Heart right ventricle (tissue), 16 donors: ENCODE results near the gene RHEX. TPM values are rescaled to one million over a fixed set of nuclear protein-coding genes. Genes with fewer than 3 reads are reported as not detected.

ENCODE experiments used
- ATAC-seq, 8 donors: fragments of 200-7000 bp; cut with Tn5 transposase; one replicate each; pipeline ENCODE4 v1.9.1; 2020; ENCODE audit warnings: mild to moderate bottlenecking in 8 of 8, moderate library complexity in 8 of 8, moderate number of reproducible peaks in 1 of 8
- DNase-seq, 2 donors: peaks; one replicate each; pipeline ENCODE4 v3.0.0-alpha.2; 2020
- H3K27ac ChIP-seq, 10 donors: fragments of 200-600 bp; sonication (generic) in 2 of 10; one replicate each; pipeline versions ENCODE4 v1.5.0 to v1.8.0; 2020 to 2022; ENCODE audit warnings: mild to moderate bottlenecking in 3 of 10
- H3K27me3 ChIP-seq, 7 donors: fragments of 200-600 bp; one replicate each; pipeline ENCODE4 v1.8.0; 2021 to 2022; ENCODE audit warnings: mild to moderate bottlenecking in 2 of 7
- H3K36me3 ChIP-seq, 9 donors: fragments of 200-600 bp; sonication (generic) in 1 of 9; one replicate each; pipeline versions ENCODE4 v1.5.0 to v1.8.0; 2020 to 2022; ENCODE audit warnings: mild to moderate bottlenecking in 2 of 9
- H3K4me1 ChIP-seq, 9 donors: fragments of 200-600 bp; sonication (generic) in 1 of 9; one replicate each; pipeline versions ENCODE4 v1.5.0 to v1.8.0; 2020 to 2022; ENCODE audit warnings: mild to moderate bottlenecking in 4 of 9
- H3K4me3 ChIP-seq, 10 donors: fragments of 200-600 bp; sonication (generic) in 2 of 10; one replicate each; pipeline versions ENCODE4 v1.5.0 to v1.8.0; 2020 to 2022; ENCODE audit warnings: mild to moderate bottlenecking in 7 of 10, moderate library complexity in 2 of 10
- H3K9me3 ChIP-seq, 11 donors: fragments of 200-600 bp in 10 of 11; sonication (generic) in 2 of 11; one replicate each; pipeline versions ENCODE4 v1.5.0 to v1.8.0; 2013 to 2022; ENCODE audit warnings: mild to moderate bottlenecking in 2 of 11, control low read depth in 1 of 11, moderate library complexity in 1 of 11
- CTCF ChIP-seq, 9 donors: fragments of 200-600 bp; sonication (generic) in 2 of 9; IDR thresholded peaks; one replicate each; pipeline versions ENCODE4 v1.5.0 to v1.8.0; 2021 to 2022; ENCODE audit warnings: antibody characterized with exemption in 9 of 9, mild to moderate bottlenecking in 5 of 9, moderate library complexity in 1 of 9
- WGBS, 2 donors: extraction: QIAGEN DNeasy Blood & Tissue Kit; methylation state at CpG; one replicate each; pipeline ENCODE4 v1.1.7; 2013; ENCODE audit warnings: inconsistent platforms in 1 of 2; 5-methylcytosine and 5-hydroxymethylcytosine counted together
- intact Hi-C, 10 donors: fragments of 100-400 bp; cut with DNase I; formaldehyde crosslinking; loops; one replicate each; pipeline versions ENCODE4 v1.11.1 to v1.14.2; 2022
- polyA plus RNA-seq, 2 donors: library from polyadenylated mRNA; stranded (reverse); fragments of 200-250 nt; gene quantifications; one replicate each; pipeline ENCODE4 v1.2.3, GENCODE V29; 2013
- total RNA-seq, 10 donors: library from RNA; stranded (reverse); fragmentation: NEBNext Ultra II Directional in 3 of 10; extraction: Animal tissue kit (Norgen Biotek cat#: 25700) in 3 of 10; gene quantifications; one replicate each; pipeline versions ENCODE4 v1.2.1 to v1.2.4, GENCODE V29; 2021 to 2023
- donor health status: Arrhythmogenic right ventricular cardiomyopathy.
- donor health status: ischemic (EF 13 %, LVEDD 7.1; RV severe dilation, severe dysfunction).
- donor health status: healthy with polysubstance abuse.
- donor health status: DM: no; HTN: yes; CAD: no.
- donor health status: DM: no; HTN: no; CAD: no.
- donor health status: ischemic (EF 25% LVEDD 6.9; RV normal size, moderate dysfunction).
- donor health status: ischemic (EF 25% LVEDD 5.7; RV mildly dilated, moderate dysfunction).
- donor health status: healthy.
- donor health status: DM: yes; HTN: yes; CAD: no.
- donor health status: Ischemic cardiomyopathy.
- donor health status: ischemic (EF 35%, LVEDD 5.7; RV mildly dilated, moderate dysfunction).
- donor health status: nonischemic (EF 11% LVEDD 7.7; RV severe dilation, severe dysfunction).
- donor health status: DM: yes; HTN: yes; CAD: no.
- donor health status: PGD.
- donor health status: ischemic (EF 29% LVEDD 5.4; RV normal size, mild dysfunction).
- donor health status: nonischemic (EF 23%, LVEDD 6.1; RV moderate dilation, normal function).

The RHEX gene
- total and polyA plus RNA-seq, 12 donors, result 0.22 to 1.2 TPM; not detected in 10

DNA sequence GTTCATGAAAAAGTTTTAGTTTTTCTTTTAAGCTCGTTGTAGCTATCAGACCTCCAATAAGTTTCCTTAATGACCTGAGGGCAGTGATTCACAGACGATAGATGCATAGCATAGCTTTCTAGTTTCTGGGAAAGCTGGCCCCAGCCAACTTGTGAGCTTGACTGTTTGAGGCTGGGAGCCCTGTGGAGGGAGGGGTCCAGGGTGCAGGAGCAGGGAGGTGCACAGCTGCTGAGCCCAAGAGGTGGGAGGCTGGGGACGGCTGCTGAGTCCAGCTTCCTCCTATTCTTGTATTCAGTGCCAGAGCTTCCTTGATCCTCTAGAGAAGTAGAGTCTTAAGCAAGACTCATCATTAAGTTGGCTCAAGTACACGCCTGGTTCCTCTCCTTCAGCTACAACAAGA lies 75.2 kb downstream of the RHEX start:
- H3K4me1 ChIP-seq, result peaks cover 0 to 14% (median 0%) of the 10 kb centered on the region in 9 donors
- ATAC-seq (peak in 3 of 8 donors; percentile 30 to 41 (median 37)), DNase-seq (no peak)
- no peaks in the 10 kb centered on the region for H3K36me3 ChIP-seq
- peaks cover 0 to 2% (median 0%) of the 10 kb centered on the region in 11 donors for H3K9me3 ChIP-seq
- intact Hi-C loops, result no loop called here
- TF ChIP-seq CTCF (IDR thresholded peaks at IDR 0.05), result no peak
- H3K27ac ChIP-seq, result no peak overlapping the region
- H3K4me3 ChIP-seq, result no peak overlapping the region
- WGBS, 2 donors, result 46 to 50% methylated on average over 4 of the region's 4 CpGs
- H3K27me3 ChIP-seq, result no peaks in the 10 kb centered on the region

DNA sequence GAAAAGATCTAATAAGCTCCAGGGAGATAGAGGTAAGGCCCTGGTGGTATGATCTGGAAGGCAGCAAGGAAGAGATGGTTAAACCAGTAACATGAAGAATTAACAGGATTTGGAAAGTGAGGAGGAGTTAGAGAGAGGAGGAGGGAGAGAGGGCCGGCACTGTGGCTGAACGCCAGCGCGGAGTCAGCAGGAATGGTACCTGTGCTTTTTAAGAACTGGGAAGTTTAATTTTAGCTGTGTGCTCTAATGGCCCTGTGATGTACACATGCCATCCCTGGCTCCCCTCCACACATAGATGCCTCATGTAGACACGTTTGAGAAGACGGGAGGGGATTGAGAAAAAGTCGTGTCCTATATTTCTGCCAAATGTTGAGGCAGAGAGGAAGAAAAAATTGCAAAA lies 78.1 kb downstream of the RHEX start:
- intact Hi-C loops, result no loop called here
- TF ChIP-seq CTCF (IDR thresholded peaks at IDR 0.05), result no peak
- Histone ChIP-seq H3K27me3 (no peaks in the 10 kb centered on the region), H3K4me3 (no peak overlapping the region), H3K9me3 (no peaks in the 10 kb centered on the region), H3K27ac (no peak overlapping the region), H3K4me1 (peaks cover 0 to 10% (median 0%) of the 10 kb centered on the region in 9 donors), H3K36me3 (no peaks in the 10 kb centered on the region)
- ATAC-seq (peak in 6 of 8 donors; percentile 20 to 87 (median 74)), DNase-seq (no peak)
- 46% methylated on average over 7 of the region's 7 CpGs for WGBS, 2 donors

GRCh38 chr1:206133751-206134415 lies 80.9 kb downstream of the RHEX start:
- WGBS, 2 donors, result 91 to 93% methylated on average over 7 of the region's 7 CpGs
- intact Hi-C loops, result no loop called here
- H3K27me3 ChIP-seq, result peaks cover 0 to 1% (median 0%) of the 10 kb centered on the region in 7 donors
- no peak overlapping the region for H3K4me3 ChIP-seq
- TF ChIP-seq CTCF (IDR thresholded peaks at IDR 0.05), result no peak
- H3K4me1 ChIP-seq, result peaks cover 0 to 10% (median 0%) of the 10 kb centered on the region in 9 donors
- H3K36me3 ChIP-seq, result no peaks in the 10 kb centered on the region
- DNase-seq (no peak), ATAC-seq (no peak)
- peaks cover 0 to 4% (median 0%) of the 10 kb centered on the region in 11 donors for H3K9me3 ChIP-seq
- no peak overlapping the region for H3K27ac ChIP-seq

- WGBS, 2 donors, result 90 to 100% methylated on average over 2 of the region's 2 CpGs
- intact Hi-C loops, result no loop called here
- Histone ChIP-seq H3K4me1 (peaks cover 0 to 10% (median 0%) of the 10 kb centered on the region in 9 donors), H3K9me3 (peaks cover 0 to 4% (median 0%) of the 10 kb centered on the region in 11 donors), H3K27me3 (peaks cover 0 to 6% (median 0%) of the 10 kb centered on the region in 7 donors), H3K4me3 (no peak overlapping the region), H3K27ac (no peak overlapping the region), H3K36me3 (no peaks in the 10 kb centered on the region)
- no peak for TF ChIP-seq CTCF (IDR thresholded peaks at IDR 0.05)
- DNase-seq, result no peak
- no peak for ATAC-seq
Measured at GRCh38 chr1:206135248-206135647, 82.3 kb downstream of the RHEX start.
